Left renal pelvis (tissue), 4 donors: ENCODE results near the gene ABCC10. TPM values are rescaled to one million over a fixed set of nuclear protein-coding genes. Genes with fewer than 3 reads are reported as not detected.
"Not testable (repeated sequence)": the region's sequence is repeated elsewhere in the genome, so short reads cannot be mapped to it uniquely, and the experiment has no call there.

Experiments used
- DNase-seq, 4 donors: peaks; one replicate each; pipeline ENCODE4 v3.0.0-alpha.2; 2013; ENCODE audit warnings: low read depth in 4 of 4, low spot score in 3 of 4
- polyA plus RNA-seq, 4 donors: library from polyadenylated mRNA; unstranded; fragments of 120-200 nt; gene quantifications; one replicate each; pipeline ENCODE4 v1.2.1, GENCODE V29; 2013; ENCODE audit not compliant: insufficient read length in 4 of 4

The ABCC10 gene
- polyA plus RNA-seq, 4 donors = 15.9 to 29.7 (median 21.4) TPM

GRCh38 chr6:43444036-43444435 is 16.7 kb downstream of the ABCC10 start:
- no peak for DNase-seq

GRCh38 chr6:43444582-43444981 is 17.2 kb downstream of the ABCC10 start:
- DNase-seq = no peak

- no peak for DNase-seq
Measured at GRCh38 chr6:43445576-43445975, 18.2 kb downstream of the ABCC10 start.

GRCh38 chr6:43447604-43448003 is 20.3 kb downstream of the ABCC10 start:
- DNase-seq = no peak

GRCh38 chr6:43448916-43449315 is 21.6 kb downstream of the ABCC10 start:
- no peak for DNase-seq

GRCh38 chr6:43450699-43451131 is 23.4 kb downstream of the ABCC10 start:
- no peak for DNase-seq

- DNase-seq = no peak
Measured at GRCh38 chr6:43451348-43451747, 24.0 kb downstream of the ABCC10 start.

GRCh38 chr6:43451939-43452338 is 24.6 kb downstream of the ABCC10 start:
- DNase-seq = no peak

- no peak for DNase-seq
Measured at GRCh38 chr6:43452896-43453295, 25.6 kb downstream of the ABCC10 start.

GRCh38 chr6:43453831-43454230 is 26.5 kb downstream of the ABCC10 start:
- no peak for DNase-seq

- DNase-seq = peak in 1 of 4 donors; percentile 63
Measured at GRCh38 chr6:43454290-43454695, 27.0 kb downstream of the ABCC10 start.

GRCh38 chr6:43454696-43455530 is 27.6 kb downstream of the ABCC10 start:
- DNase-seq = peak in 3 of 4 donors; percentile 51 to 52 (median 52)

GRCh38 chr6:43455531-43456428 is 28.4 kb downstream of the ABCC10 start, which contains the start of gene DLK2:
TSS of gene DLK2 (minus strand) at chr6:43455548. CDS start at chr6:43454825, 723 bp downstream.
- no peak for DNase-seq

GRCh38 chr6:43457643-43458042 is 30.3 kb downstream of the ABCC10 start:
- no peak for DNase-seq

- DNase-seq = not testable (repeated sequence)
Measured at GRCh38 chr6:43458154-43458553, 30.8 kb downstream of the ABCC10 start.

- no peak for DNase-seq
Measured at GRCh38 chr6:43459535-43459934, 32.2 kb downstream of the ABCC10 start.

- DNase-seq = no peak
Measured at GRCh38 chr6:43460032-43460431, 32.7 kb downstream of the ABCC10 start.

GRCh38 chr6:43461936-43462335 is 34.6 kb downstream of the ABCC10 start:
- no peak for DNase-seq

- no peak for DNase-seq
Measured at GRCh38 chr6:43464337-43464736, 37.0 kb downstream of the ABCC10 start.

- no peak for DNase-seq
Measured at GRCh38 chr6:43465948-43466347, 38.6 kb downstream of the ABCC10 start.

GRCh38 chr6:43467265-43467664 is 39.9 kb downstream of the ABCC10 start:
- not testable (repeated sequence) for DNase-seq
